Fibroblast of lung (primary cell): Measurements from ENCODE around the gene KCTD21.

Experiments
- CTCF ChIP-seq, 2 donors: IDR thresholded peaks in 1 of 2; conservative IDR thresholded peaks in 1 of 2; 1 replicate in 1 of 2; 2 replicates in 1 of 2; pipeline ENCODE4 v1.5.1; 2011 to 2012; ENCODE audit warnings: low read length in 2 of 2, control low read depth in 1 of 2, inconsistent platforms in 1 of 2, low read depth in 1 of 2, mild to moderate bottlenecking in 1 of 2
- EZH2 ChIP-seq: IDR thresholded peaks from 2 replicates; pipeline ENCODE4 v1.5.1; 2012; ENCODE audit warnings: low read length, control low read depth, mild to moderate bottlenecking; ENCODE audit errors: missing control alignments

DNA sequence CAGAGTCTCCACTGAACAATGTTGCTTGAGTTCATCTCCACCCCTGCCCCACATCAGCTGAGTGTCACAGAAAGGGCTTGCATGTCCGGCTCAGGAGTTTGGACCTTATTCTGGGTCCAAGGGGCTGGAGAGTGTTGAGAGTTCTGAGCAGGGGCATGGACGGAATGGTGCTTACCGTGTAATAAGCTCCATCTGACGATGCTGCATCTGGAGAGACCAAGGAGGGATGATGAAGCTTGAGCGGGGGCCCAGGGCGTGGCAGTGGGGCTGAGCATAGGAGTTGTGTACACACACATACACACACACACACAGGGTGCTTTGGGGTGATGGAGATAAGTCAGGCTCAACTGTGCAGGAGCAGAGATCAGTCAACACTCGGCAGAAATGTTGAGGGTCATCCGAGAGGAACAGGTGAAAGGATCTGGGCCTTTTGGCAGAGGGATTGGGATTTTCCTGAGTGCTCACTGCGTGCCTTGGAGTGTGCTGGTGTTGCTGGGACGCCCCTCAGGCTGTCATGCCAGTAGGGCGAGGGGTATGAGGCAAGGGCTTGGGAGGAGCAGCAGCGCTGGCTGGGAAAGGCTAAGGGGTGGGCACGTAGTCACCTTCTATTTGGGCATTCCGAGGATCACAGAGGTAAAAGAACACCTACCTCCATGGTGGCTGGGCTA lies 2.6 kb upstream of the KCTD21 start:
- TF ChIP-seq CTCF (conservative IDR thresholded peaks at IDR 0.05 in 1 of 2, IDR thresholded peaks at IDR 0.05 in 1 of 2; ENCODE audit: low read depth in 1 of 2, low read length in 2 of 2) (no peak), EZH2 (no peak)
